H1 (cell line): ENCODE results near the gene TOP3A.

Experiments
- ATF2 ChIP-seq: IDR thresholded peaks from 2 replicates; pipeline ENCODE4 v1.6.1; 2012; ENCODE audit warnings: low read length, inconsistent platforms
- CEBPB ChIP-seq: IDR thresholded peaks from 2 replicates; pipeline ENCODE4 v1.6.1; 2012; ENCODE audit warnings: low read depth, low read length
- CREB1 ChIP-seq: IDR thresholded peaks from 2 replicates; pipeline ENCODE4 v1.6.1; 2012; ENCODE audit warnings: inconsistent platforms
- CTCF ChIP-seq, 3 experiments: IDR thresholded peaks; 1 replicate in 2 of 3; 2 replicates in 1 of 3; pipeline versions ENCODE4 v1.5.1 to v1.6.1; 2011; ENCODE audit warnings: low read length in 3 of 3, mild to moderate bottlenecking in 3 of 3, inconsistent platforms in 2 of 3, low read depth in 1 of 3, moderate library complexity in 1 of 3; ENCODE audit not compliant: insufficient read depth in 1 of 3; ENCODE audit errors: control extremely low read depth in 1 of 3
- EZH2 ChIP-seq: fragments of 200-600 bp; sonication (generic); IDR thresholded peaks from 2 replicates; pipeline ENCODE4 v1.7.1; 2012; ENCODE audit warnings: low read depth, mild to moderate bottlenecking, moderate library complexity, low read length, inconsistent platforms; ENCODE audit not compliant: severe bottlenecking
- GABPA ChIP-seq: IDR thresholded peaks from 2 replicates; pipeline ENCODE4 v1.6.1; 2011; ENCODE audit warnings: mild to moderate bottlenecking, low read length, moderate library complexity, borderline replicate concordance; ENCODE audit not compliant: insufficient read depth
- JUN ChIP-seq: IDR thresholded peaks from 2 replicates; pipeline ENCODE4 v1.6.1; 2011; ENCODE audit warnings: low read depth, mild to moderate bottlenecking, improper control_type of control experiment, low read length
- POLR2A ChIP-seq, 2 experiments: IDR thresholded peaks; 1 replicate in 1 of 2; 2 replicates in 1 of 2; pipeline ENCODE4 v1.6.1; 2011; ENCODE audit warnings: low read depth in 2 of 2, low read length in 2 of 2, mild to moderate bottlenecking in 2 of 2; ENCODE audit errors: control extremely low read depth in 1 of 2
- TAF1 ChIP-seq: IDR thresholded peaks from 2 replicates; pipeline ENCODE4 v1.6.1; 2011; ENCODE audit warnings: mild to moderate bottlenecking, low read depth, low read length
- YY1 ChIP-seq: IDR thresholded peaks from 2 replicates; pipeline ENCODE4 v1.6.1; 2011; ENCODE audit warnings: low read depth, mild to moderate bottlenecking, low read length

- TF ChIP-seq EZH2: no peak
- no peak for TF ChIP-seq CREB1
- TF ChIP-seq POLR2A (IDR thresholded peaks at IDR 0.05; ENCODE audit: control extremely low read depth in 1 of 2, low read depth in 2 of 2, low read length in 2 of 2): no peak
- no peak for TF ChIP-seq CTCF (IDR thresholded peaks at IDR 0.05; ENCODE audit: control extremely low read depth in 1 of 3, insufficient read depth in 1 of 3, low read depth in 1 of 3, low read length in 3 of 3)
- TF ChIP-seq TAF1: no peak
- TF ChIP-seq JUN: no peak
- TF ChIP-seq YY1: no peak
- no peak for TF ChIP-seq CEBPB
- TF ChIP-seq ATF2: no peak
- TF ChIP-seq GABPA: no peak
These were observed 11.2 kb upstream of the TOP3A start for GRCh38 chr17:18326039-18326438.
